Left ventricle myocardium inferior (tissue), 1 donor: Measurements from ENCODE around the gene GJC1. TPM values are rescaled to one million over a fixed set of nuclear protein-coding genes. Genes with fewer than 3 reads are reported as not detected.

ENCODE experiments used
- DNase-seq: peaks from one replicate; pipeline ENCODE4 v3.0.0-alpha.2; 2020
- H3K27ac ChIP-seq: fragments of 200-600 bp; replicated peaks from 2 replicates; pipeline ENCODE4 v1.8.0; 2021
- H3K27me3 ChIP-seq: fragments of 200-600 bp; 2 replicates; pipeline ENCODE4 v1.8.0; 2021; ENCODE audit warnings: low read depth
- H3K36me3 ChIP-seq: fragments of 200-600 bp; 2 replicates; pipeline ENCODE4 v1.8.0; 2021
- H3K4me1 ChIP-seq: fragments of 200-600 bp; 2 replicates; pipeline ENCODE4 v1.8.0; 2021
- H3K4me3 ChIP-seq: fragments of 200-600 bp; 2 replicates; pipeline ENCODE4 v1.8.0; 2021; ENCODE audit warnings: mild to moderate bottlenecking, moderate library complexity
- H3K9me3 ChIP-seq: fragments of 200-600 bp; replicated peaks from 2 replicates; pipeline ENCODE4 v1.8.0; 2021
- intact Hi-C: fragments of 100-400 bp; cut with micrococcal nuclease; formaldehyde crosslinking; loops from one replicate; pipeline ENCODE4 v1.11.0; 2022
- total RNA-seq: library from RNA; stranded (reverse); fragmentation: NEBNext Ultra II Directional; extraction: Animal tissue kit (Norgen Biotek cat#: 25700); gene quantifications from one replicate; pipeline ENCODE4 v1.2.1, GENCODE V29; 2021
- TF ChIP-seq, protein P1 (sequence below): fragments of 200-600 bp; IDR thresholded peaks from 2 replicates; pipeline ENCODE4 v1.8.0; 2021; ENCODE audit warnings: antibody characterized with exemption, mild to moderate bottlenecking, borderline replicate concordance
- donor health status: DM: no; HTN: yes; CAD: no; lungs with severe emphysema.

Gene GJC1
- total RNA-seq, 1 donor from 2014 or later = 18.8 TPM

DNA sequence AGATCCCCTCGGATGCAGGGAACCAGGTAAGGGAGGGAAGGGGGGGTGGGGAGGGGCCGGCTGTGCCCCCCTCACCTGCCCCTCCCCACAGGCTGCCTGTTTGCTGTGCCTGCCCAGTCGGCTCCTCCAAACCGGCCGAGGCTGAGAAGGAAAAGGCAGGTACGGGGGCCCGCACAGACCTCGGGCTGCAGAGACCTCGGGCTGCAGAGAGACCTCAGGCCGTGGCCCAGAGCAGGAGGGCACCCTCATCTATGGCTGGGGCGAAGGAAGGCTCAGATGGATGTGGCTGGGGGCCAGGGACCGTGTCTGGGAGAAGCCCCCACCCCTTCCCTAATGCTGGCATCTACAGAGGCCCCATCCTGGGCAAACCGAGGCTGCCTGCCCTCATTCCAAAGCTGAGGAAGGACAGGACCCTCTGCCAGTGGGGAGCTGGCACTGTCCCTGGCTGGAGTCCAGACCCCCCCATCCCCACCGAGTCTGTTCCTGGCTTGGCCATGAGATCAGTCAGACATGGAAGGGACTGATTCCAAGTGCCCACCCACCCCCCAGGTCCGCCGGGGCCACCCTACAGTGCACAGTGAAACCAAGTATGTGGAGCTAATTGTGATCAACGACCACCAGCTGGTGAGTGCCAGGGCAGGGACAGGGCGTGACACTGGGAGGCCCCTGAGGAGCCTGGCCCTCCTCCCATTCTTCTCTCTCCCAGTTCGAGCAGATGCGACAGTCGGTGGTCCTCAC is 57.6 kb downstream of the GJC1 start:
- Histone ChIP-seq H3K27me3 (peaks cover 25% of the 10 kb centered on the region), H3K36me3 (no peaks in the 10 kb centered on the region), H3K27ac (no peak overlapping the region), H3K9me3 (no peaks in the 10 kb centered on the region), H3K4me1 (peaks cover 27% of the 10 kb centered on the region), H3K4me3 (no peak overlapping the region)
- intact Hi-C loops = loop anchor here (10.0 kb wide), 1 partner anchor 242 kb away; no protein-coding TSS in a partner anchor
- TF ChIP-seq, protein P1, sequence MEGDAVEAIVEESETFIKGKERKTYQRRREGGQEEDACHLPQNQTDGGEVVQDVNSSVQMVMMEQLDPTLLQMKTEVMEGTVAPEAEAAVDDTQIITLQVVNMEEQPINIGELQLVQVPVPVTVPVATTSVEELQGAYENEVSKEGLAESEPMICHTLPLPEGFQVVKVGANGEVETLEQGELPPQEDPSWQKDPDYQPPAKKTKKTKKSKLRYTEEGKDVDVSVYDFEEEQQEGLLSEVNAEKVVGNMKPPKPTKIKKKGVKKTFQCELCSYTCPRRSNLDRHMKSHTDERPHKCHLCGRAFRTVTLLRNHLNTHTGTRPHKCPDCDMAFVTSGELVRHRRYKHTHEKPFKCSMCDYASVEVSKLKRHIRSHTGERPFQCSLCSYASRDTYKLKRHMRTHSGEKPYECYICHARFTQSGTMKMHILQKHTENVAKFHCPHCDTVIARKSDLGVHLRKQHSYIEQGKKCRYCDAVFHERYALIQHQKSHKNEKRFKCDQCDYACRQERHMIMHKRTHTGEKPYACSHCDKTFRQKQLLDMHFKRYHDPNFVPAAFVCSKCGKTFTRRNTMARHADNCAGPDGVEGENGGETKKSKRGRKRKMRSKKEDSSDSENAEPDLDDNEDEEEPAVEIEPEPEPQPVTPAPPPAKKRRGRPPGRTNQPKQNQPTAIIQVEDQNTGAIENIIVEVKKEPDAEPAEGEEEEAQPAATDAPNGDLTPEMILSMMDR = no peak
- DNase-seq = no peak

DNA sequence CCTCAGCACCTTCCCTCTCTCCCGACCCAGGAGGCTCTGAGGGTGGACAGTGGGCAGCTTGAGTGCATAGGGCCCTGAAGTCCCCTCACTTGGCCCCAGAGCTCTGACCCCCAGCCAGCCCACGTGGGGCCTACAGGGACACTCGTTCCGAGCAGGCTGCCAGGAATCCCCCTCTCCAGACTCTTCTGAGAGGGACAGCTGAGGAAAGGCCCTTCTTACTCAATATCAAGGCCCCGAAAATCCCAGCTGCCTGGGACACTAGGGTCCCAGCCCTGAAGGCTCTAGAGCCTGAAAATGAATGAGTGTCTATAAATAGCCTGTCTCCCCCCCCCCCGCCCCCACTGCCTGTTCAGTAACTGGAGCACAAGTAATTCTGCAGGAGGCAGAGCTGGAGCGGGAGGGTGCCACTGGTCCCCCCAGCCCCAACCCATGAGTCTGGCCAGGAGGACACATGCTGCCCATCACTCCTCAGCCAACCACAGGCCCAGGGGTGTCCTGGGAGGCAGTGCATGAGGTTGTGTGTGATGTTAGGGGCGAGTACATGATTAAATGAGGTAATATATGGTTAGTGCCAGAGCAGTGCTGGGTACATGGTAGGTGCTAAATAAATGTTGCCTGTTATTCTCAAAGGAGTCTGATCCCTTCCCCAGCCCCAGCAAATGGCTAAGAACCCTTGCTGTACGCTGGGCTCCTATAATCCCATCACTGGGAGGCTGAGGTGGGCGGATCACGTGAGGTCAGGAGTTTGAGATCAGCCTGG is 59.7 kb downstream of the GJC1 start:
- TF ChIP-seq, protein P1 = no peak
- no peaks in the 10 kb centered on the region for H3K36me3 ChIP-seq
- H3K27ac ChIP-seq = no peak overlapping the region
- no peaks in the 10 kb centered on the region for H3K9me3 ChIP-seq
- intact Hi-C loops = loop anchor here (10.0 kb wide), 1 partner anchor 244 kb away; no protein-coding TSS in a partner anchor
- DNase-seq = no peak
- peaks cover 30% of the 10 kb centered on the region for H3K4me1 ChIP-seq
- peaks cover 25% of the 10 kb centered on the region for H3K27me3 ChIP-seq
- H3K4me3 ChIP-seq = no peak overlapping the region

DNA sequence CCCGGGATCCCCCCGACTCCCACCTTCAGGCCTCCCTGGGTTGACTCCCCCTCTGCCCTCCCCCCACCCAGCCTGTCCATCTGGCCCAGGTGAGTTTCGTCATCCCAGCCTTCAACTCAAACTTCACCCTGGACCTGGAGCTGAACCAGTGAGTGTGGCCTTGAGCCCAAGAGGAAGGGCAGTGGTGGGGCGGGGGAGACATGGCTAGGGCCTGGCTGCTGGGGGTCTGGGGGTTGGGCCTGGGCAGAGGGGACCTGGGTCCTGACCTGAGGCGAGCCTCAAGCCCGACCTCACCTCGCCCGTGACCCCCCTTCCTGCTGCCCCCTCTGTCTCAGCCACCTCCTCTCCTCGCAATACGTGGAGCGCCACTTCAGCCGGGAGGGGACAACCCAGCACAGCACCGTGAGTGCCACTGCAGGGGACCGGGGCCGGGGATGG is 60.4 kb downstream of the GJC1 start:
- H3K9me3 ChIP-seq = no peaks in the 10 kb centered on the region
- no peak overlapping the region for H3K27ac ChIP-seq
- intact Hi-C loops = loop anchor here (10.0 kb wide), 1 partner anchor 245 kb away; no protein-coding TSS in a partner anchor
- TF ChIP-seq, protein P1 = no peak
- peaks cover 24% of the 10 kb centered on the region for H3K4me1 ChIP-seq
- H3K4me3 ChIP-seq = no peak overlapping the region
- peaks cover 25% of the 10 kb centered on the region for H3K27me3 ChIP-seq
- no peak for DNase-seq
- no peaks in the 10 kb centered on the region for H3K36me3 ChIP-seq

DNA sequence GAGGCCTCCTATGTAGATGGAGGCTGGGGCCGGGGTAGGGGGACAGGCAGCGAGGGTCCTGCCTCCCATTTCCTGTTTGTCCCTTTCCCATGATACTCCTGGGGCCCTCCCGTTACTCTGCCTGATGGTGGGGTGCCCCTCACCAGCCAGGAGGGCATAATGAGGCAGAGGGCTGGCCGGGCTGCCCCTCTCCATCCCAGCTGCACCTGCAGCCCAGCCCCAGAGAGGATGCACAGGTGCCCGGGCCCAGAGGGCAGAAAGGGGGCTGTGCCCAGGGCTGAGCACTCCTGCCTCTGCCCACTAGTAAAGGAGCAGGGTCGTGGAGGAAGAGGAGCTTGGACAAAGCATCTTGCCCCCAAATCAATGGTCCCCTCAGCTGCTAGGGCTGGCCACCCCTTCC is 60.9 kb downstream of the GJC1 start:
- H3K27me3 ChIP-seq = peaks cover 25% of the 10 kb centered on the region
- H3K9me3 ChIP-seq = no peaks in the 10 kb centered on the region
- no peaks in the 10 kb centered on the region for H3K36me3 ChIP-seq
- H3K4me3 ChIP-seq = no peak overlapping the region
- H3K4me1 ChIP-seq = peaks cover 24% of the 10 kb centered on the region
- intact Hi-C loops = no loop called here
- TF ChIP-seq, protein P1 = no peak
- no peak for DNase-seq
- no peak overlapping the region for H3K27ac ChIP-seq

DNA sequence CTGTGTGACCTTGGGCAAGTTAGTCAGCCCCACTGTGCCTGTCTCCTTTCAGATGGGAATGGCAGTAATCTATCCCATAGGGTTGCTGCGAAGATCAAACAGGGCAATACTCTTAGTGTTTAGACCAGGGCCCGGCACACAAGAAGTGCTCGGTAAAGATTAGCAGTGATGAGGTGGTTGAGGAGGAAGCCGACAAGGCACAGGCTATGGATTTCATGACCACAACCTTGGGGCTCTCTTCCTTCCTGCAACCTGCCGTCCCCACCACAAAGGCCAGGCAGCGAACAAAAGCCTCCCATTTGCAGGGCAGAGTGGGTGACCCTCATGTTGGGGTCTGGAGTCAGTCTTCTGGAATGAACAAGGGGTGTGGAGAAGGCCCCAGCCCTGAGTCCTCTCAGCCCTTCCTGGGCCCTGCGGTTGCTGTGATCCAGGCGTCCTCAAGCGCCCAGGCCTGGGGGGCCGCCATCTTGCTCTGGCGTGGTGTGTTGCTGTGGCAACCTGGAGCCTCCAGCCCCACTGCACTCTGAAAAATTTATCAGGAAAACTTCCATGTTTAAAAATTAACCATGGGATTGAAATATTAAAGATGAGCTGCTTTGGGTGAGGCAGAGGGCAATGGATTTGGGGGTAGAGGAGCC is 61.5 kb downstream of the GJC1 start:
- no peak for DNase-seq
- no peak overlapping the region for H3K4me3 ChIP-seq
- TF ChIP-seq, protein P1 = no peak
- no peaks in the 10 kb centered on the region for H3K36me3 ChIP-seq
- peaks cover 22% of the 10 kb centered on the region for H3K27me3 ChIP-seq
- peaks cover 24% of the 10 kb centered on the region for H3K4me1 ChIP-seq
- H3K27ac ChIP-seq = no peak overlapping the region
- intact Hi-C loops = no loop called here
- no peaks in the 10 kb centered on the region for H3K9me3 ChIP-seq
